H9 (cell line): ENCODE measurements around the gene APBB2. TPM values are rescaled to one million over a fixed set of nuclear protein-coding genes. Genes with fewer than 3 reads are reported as not detected.
A peak's percentile ranks its signal among the peaks of the same experiment; 100 is the strongest.

ENCODE experiments used
- DNase-seq: peaks from one replicate; pipeline ENCODE4 v3.0.0-alpha.2; 2017
- H2AFZ ChIP-seq: one replicate; pipeline ENCODE4 v1.6.1; 2013; ENCODE audit warnings: mild to moderate bottlenecking, low read length, control low read depth, moderate library complexity
- H2AK5ac ChIP-seq: 2 replicates; pipeline ENCODE4 v1.6.1; 2013; ENCODE audit warnings: low read length, control low read depth, mixed read lengths; ENCODE audit not compliant: insufficient read length
- H2BK120ac ChIP-seq: one replicate; pipeline ENCODE4 v1.6.1; 2013; ENCODE audit warnings: low read depth, mild to moderate bottlenecking, low read length, control low read depth, inconsistent platforms; ENCODE audit not compliant: poor library complexity, severe bottlenecking
- H2BK12ac ChIP-seq: 2 replicates; pipeline ENCODE4 v1.6.1; 2013; ENCODE audit warnings: low read length, control low read depth, mixed read lengths, low read depth; ENCODE audit not compliant: insufficient read length
- H2BK15ac ChIP-seq: 2 replicates; pipeline ENCODE4 v1.6.1; 2013; ENCODE audit warnings: low read depth, low read length, control low read depth
- H2BK20ac ChIP-seq: one replicate; pipeline ENCODE4 v1.6.1; 2013; ENCODE audit warnings: low read depth, mild to moderate bottlenecking, low read length, control low read depth, inconsistent platforms; ENCODE audit not compliant: poor library complexity, severe bottlenecking
- H2BK5ac ChIP-seq: 2 replicates; pipeline ENCODE4 v1.6.1; 2013; ENCODE audit warnings: low read length, control low read depth, mixed read lengths; ENCODE audit not compliant: insufficient read length
- H3K14ac ChIP-seq: 2 replicates; pipeline ENCODE4 v1.6.1; 2013; ENCODE audit warnings: low read length, control low read depth; ENCODE audit not compliant: insufficient read depth
- H3K18ac ChIP-seq: 2 replicates; pipeline ENCODE4 v1.6.1; 2013; ENCODE audit warnings: low read depth, mild to moderate bottlenecking, mixed read lengths, low read length, control low read depth; ENCODE audit not compliant: insufficient read length
- H3K23ac ChIP-seq: 2 replicates; pipeline ENCODE4 v1.6.1; 2013; ENCODE audit warnings: low read length, control low read depth, mixed read lengths, low read depth; ENCODE audit not compliant: insufficient read length
- H3K23me2 ChIP-seq: 2 replicates; pipeline ENCODE4 v1.6.1; 2013; ENCODE audit warnings: low read depth, mild to moderate bottlenecking, mixed read lengths, low read length, control low read depth; ENCODE audit not compliant: insufficient read length, poor library complexity, severe bottlenecking
- H3K27ac ChIP-seq: 2 replicates; pipeline ENCODE4 v1.5.1; 2013; ENCODE audit warnings: low read length, control low read depth, mixed read lengths, low read depth; ENCODE audit not compliant: insufficient read length
- H3K27me3 ChIP-seq: 2 replicates; pipeline ENCODE4 v1.6.1; 2013; ENCODE audit warnings: low read length, control low read depth, inconsistent platforms; ENCODE audit not compliant: insufficient read depth
- H3K4ac ChIP-seq: 2 replicates; pipeline ENCODE4 v1.6.1; 2013; ENCODE audit warnings: low read depth, mild to moderate bottlenecking, control low read depth, inconsistent platforms, low read length, moderate library complexity
- H3K4me1 ChIP-seq: 2 replicates; pipeline ENCODE4 v1.6.1; 2013; ENCODE audit warnings: low read length, control low read depth, inconsistent platforms; ENCODE audit not compliant: insufficient read depth
- H3K4me2 ChIP-seq: 2 replicates; pipeline ENCODE4 v1.6.1; 2013; ENCODE audit warnings: low read length, control low read depth, mixed read lengths; ENCODE audit not compliant: insufficient read length, insufficient read depth
- H3K56ac ChIP-seq: 2 replicates; pipeline ENCODE4 v1.6.1; 2013; ENCODE audit warnings: low read depth, mild to moderate bottlenecking, mixed read lengths, low read length, control low read depth; ENCODE audit not compliant: insufficient read length
- H3K79me1 ChIP-seq: 2 replicates; pipeline ENCODE4 v1.6.1; 2013; ENCODE audit warnings: low read depth, mild to moderate bottlenecking, moderate library complexity, low read length, control low read depth, inconsistent platforms; ENCODE audit not compliant: insufficient read depth, poor library complexity, severe bottlenecking
- H3K79me2 ChIP-seq: 2 replicates; pipeline ENCODE4 v1.6.1; 2013; ENCODE audit warnings: low read length, control low read depth, inconsistent platforms; ENCODE audit not compliant: insufficient read depth
- H3K9ac ChIP-seq: 2 replicates; pipeline ENCODE4 v1.6.1; 2013; ENCODE audit warnings: low read length, control low read depth, mixed read lengths; ENCODE audit not compliant: insufficient read length; ENCODE audit errors: extremely low read depth
- H3K9me3 ChIP-seq: one replicate; pipeline ENCODE4 v1.6.1; 2013; ENCODE audit warnings: low read depth, low read length, inconsistent platforms; ENCODE audit not compliant: control insufficient read depth
- H3T11ph ChIP-seq: one replicate; pipeline ENCODE4 v1.6.1; 2013; ENCODE audit warnings: mild to moderate bottlenecking, low read length, control low read depth, inconsistent platforms
- H4K20me1 ChIP-seq: one replicate; pipeline ENCODE4 v1.6.1; 2013; ENCODE audit not compliant: control insufficient read depth, insufficient read length, insufficient read depth
- H4K5ac ChIP-seq: 2 replicates; pipeline ENCODE4 v1.6.1; 2013; ENCODE audit warnings: low read depth, mild to moderate bottlenecking, mixed read lengths, low read length, control low read depth; ENCODE audit not compliant: insufficient read length
- H4K8ac ChIP-seq: replicated peaks from 2 replicates; pipeline ENCODE4 v1.6.1; 2013; ENCODE audit warnings: low read length, control low read depth, mixed read lengths, low read depth; ENCODE audit not compliant: insufficient read length
- H4K91ac ChIP-seq: 2 replicates; pipeline ENCODE4 v1.6.1; 2013; ENCODE audit warnings: low read depth, mild to moderate bottlenecking, moderate library complexity, mixed read lengths, low read length, control low read depth; ENCODE audit not compliant: insufficient read length
- H3K27ac Mint-ChIP-seq, 3 experiments: 2 replicates in 2 of 3; 3 replicates in 1 of 3; pipeline ENCODE4 v1.8.0; 2020 to 2021; ENCODE audit warnings: mixed read lengths in 3 of 3, mild to moderate bottlenecking in 1 of 3, moderate library complexity in 1 of 3
- H3K27me3 Mint-ChIP-seq: 2 replicates; pipeline ENCODE4 v1.8.0; 2021; ENCODE audit warnings: low read depth, mild to moderate bottlenecking, moderate library complexity, mixed read lengths
- H3K36me3 Mint-ChIP-seq, 3 experiments: 2 replicates in 2 of 3; 3 replicates in 1 of 3; pipeline ENCODE4 v1.8.0; 2020 to 2021; ENCODE audit warnings: low read depth in 3 of 3, mixed read lengths in 3 of 3; ENCODE audit not compliant: insufficient read depth in 1 of 3
- H3K4me1 Mint-ChIP-seq, 2 experiments: 2 replicates each; pipeline ENCODE4 v1.8.0; 2020; ENCODE audit warnings: mixed read lengths in 2 of 2
- H3K4me3 Mint-ChIP-seq, 2 experiments: 2 replicates in 1 of 2; 3 replicates in 1 of 2; pipeline ENCODE4 v1.8.0; 2020 to 2021; ENCODE audit warnings: mild to moderate bottlenecking in 2 of 2, mixed read lengths in 2 of 2, moderate library complexity in 1 of 2
- H3K9me3 Mint-ChIP-seq, 2 experiments: 2 replicates in 1 of 2; 3 replicates in 1 of 2; pipeline ENCODE4 v1.8.0; 2020; ENCODE audit warnings: mild to moderate bottlenecking in 2 of 2, mixed read lengths in 2 of 2, moderate library complexity in 1 of 2
- CTCF ChIP-seq: fragments of 200-600 bp; sonication (generic); conservative IDR thresholded peaks from 3 replicates; pipeline ENCODE4 v1.8.0; 2021; ENCODE audit warnings: antibody characterized with exemption, mild to moderate bottlenecking
- WGBS: extraction: QIAGEN DNeasy Blood & Tissue Kit; methylation state at CpG from one replicate; pipeline ENCODE4 v1.1.7; 2013; ENCODE audit warnings: missing lambda C conversion rate, low lambda C conversion rate, mixed read lengths; ENCODE audit not compliant: insufficient read length; ENCODE audit errors: extremely low coverage; 5-methylcytosine and 5-hydroxymethylcytosine counted together
- total RNA-seq: library from RNA; stranded (reverse); gene quantifications from 2 replicates; pipeline ENCODE4 v1.2.1, GENCODE V29; 2021

APBB2 gene
- total RNA-seq, 1 experiment from 2014 or later, result 39.6 TPM

- Histone ChIP-seq H3K18ac (no peak overlapping the region), H4K5ac (no peak overlapping the region), H3T11ph (no peak overlapping the region), H3K4ac (no peak overlapping the region), H3K4me2 (no peak overlapping the region), H3K27ac (no peak overlapping the region), H3K27me3 (no peaks in the 10 kb centered on the region), H3K79me2 (no peaks in the 10 kb centered on the region), H2BK12ac (no peak overlapping the region), H2AFZ (no peak overlapping the region), H2BK120ac (no peak overlapping the region), H3K9ac (no peak overlapping the region), H3K4me1 (no peaks in the 10 kb centered on the region; the same call in 1 of the 2 replicates), H2BK5ac (no peak overlapping the region), H3K56ac (no peak overlapping the region), H2BK20ac (no peak overlapping the region), H3K23me2 (no peaks in the 10 kb centered on the region), H4K8ac (no peak overlapping the region), H3K23ac (no peak overlapping the region), H4K91ac (no peak overlapping the region), H3K14ac (no peak overlapping the region), H4K20me1 (no peaks in the 10 kb centered on the region), H3K79me1 (no peaks in the 10 kb centered on the region), H2AK5ac (no peak overlapping the region), H2BK15ac (no peak overlapping the region), H3K9me3 (no peaks in the 10 kb centered on the region)
- no peak for TF ChIP-seq CTCF
- Mint-ChIP-seq H3K36me3 (peaks cover 0 to 5% (median 0%) of the 10 kb centered on the region in 3 experiments; a peak in 3 of 7 replicates), H3K27me3 (no peaks in the 10 kb centered on the region), H3K27ac (peak overlapping the region; percentile 86 to 95 (median 90); a peak in 6 of 7 replicates), H3K4me1 (peaks cover 21 to 24% of the 10 kb centered on the region in 2 experiments), H3K9me3 (no peaks in the 10 kb centered on the region), H3K4me3 (no peak overlapping the region; a peak in 1 of 5 replicates)
- DNase-seq, result peak; percentile 45
- WGBS, result no CpG with 5 or more reads among the region's 14 CpGs
Observed at GRCh38 chr4:41146716-41147506, 67.4 kb downstream of the APBB2 start.
